ENCODE results near the gene UTP18.
"Not testable (repeated sequence)": the region's sequence is repeated elsewhere in the genome, so short reads cannot be mapped to it uniquely, and the experiment has no call there.

The UTP18 gene

GRCh38 chr17:51305182-51305581 is 44.8 kb downstream of the UTP18 start:
- no peaks in the 10 kb centered on the region for H3K4me1 ChIP-seq (ENCODE audit: insufficient read depth, insufficient read length)
- no peaks in the 10 kb centered on the region for H3K9me3 ChIP-seq (ENCODE audit: insufficient read depth, low read length)
- no peak overlapping the region for H3K4me3 ChIP-seq (ENCODE audit: insufficient read length, low read depth)
- no peak for DNase-seq (ENCODE audit: low read depth, low spot score)
- no peaks in the 10 kb centered on the region for H3K27me3 ChIP-seq (ENCODE audit: insufficient read depth, insufficient read length)
- H3K36me3 ChIP-seq (ENCODE audit: insufficient read depth, insufficient read length, low read length): peaks cover under 1% of the 10 kb centered on the region
- H3K9ac ChIP-seq (ENCODE audit: insufficient read length, low read depth): no peak overlapping the region
- TF ChIP-seq ZNF274 (IDR thresholded peaks at IDR 0.05; ENCODE audit: low read depth, low read length) (no peak), YY1 (IDR thresholded peaks at IDR 0.05; ENCODE audit: insufficient read depth, insufficient read length) (no peak), SUZ12 (IDR thresholded peaks at IDR 0.05; ENCODE audit: extremely low read depth, insufficient read depth, insufficient read length) (no peak)

- not testable (repeated sequence) for H3K4me3 ChIP-seq (ENCODE audit: insufficient read length, low read depth); H3K27me3 ChIP-seq (ENCODE audit: insufficient read depth, insufficient read length); DNase-seq (ENCODE audit: low read depth, low spot score); H3K9ac ChIP-seq (ENCODE audit: insufficient read length, low read depth); H3K36me3 ChIP-seq (ENCODE audit: insufficient read depth, insufficient read length, low read length); H3K4me1 ChIP-seq (ENCODE audit: insufficient read depth, insufficient read length)
- peaks cover 19% of the 10 kb centered on the region for H3K9me3 ChIP-seq (ENCODE audit: insufficient read depth, low read length)
Observed at GRCh38 chr17:51312003-51312402, 51.7 kb downstream of the UTP18 start.

- Histone ChIP-seq H3K4me1 (ENCODE audit: insufficient read depth, insufficient read length) (no peaks in the 10 kb centered on the region), H3K9ac (ENCODE audit: insufficient read length, low read depth) (no peak overlapping the region), H3K36me3 (ENCODE audit: insufficient read depth, insufficient read length, low read length) (no peaks in the 10 kb centered on the region), H3K27me3 (ENCODE audit: insufficient read depth, insufficient read length) (no peaks in the 10 kb centered on the region), H3K4me3 (ENCODE audit: insufficient read length, low read depth) (no peak overlapping the region), H3K9me3 (ENCODE audit: insufficient read depth, low read length) (peaks cover 52% of the 10 kb centered on the region)
- no peak for DNase-seq (ENCODE audit: low read depth, low spot score)
- TF ChIP-seq ZNF274 (IDR thresholded peaks at IDR 0.05; ENCODE audit: low read depth, low read length) (no peak), SUZ12 (IDR thresholded peaks at IDR 0.05; ENCODE audit: extremely low read depth, insufficient read depth, insufficient read length) (no peak)
Observed at GRCh38 chr17:51319186-51319585, 58.8 kb downstream of the UTP18 start.

- peak; percentile 50 for DNase-seq (ENCODE audit: low read depth, low spot score)
- no peak for TF ChIP-seq ZNF274 (IDR thresholded peaks at IDR 0.05; ENCODE audit: low read depth, low read length)
- TF ChIP-seq SUZ12 (IDR thresholded peaks at IDR 0.05; ENCODE audit: extremely low read depth, insufficient read depth, insufficient read length): no peak
- TF ChIP-seq YY1 (IDR thresholded peaks at IDR 0.05; ENCODE audit: insufficient read depth, insufficient read length): no peak
- Histone ChIP-seq H3K36me3 (ENCODE audit: insufficient read depth, insufficient read length, low read length) (no peaks in the 10 kb centered on the region), H3K27me3 (ENCODE audit: insufficient read depth, insufficient read length) (no peaks in the 10 kb centered on the region), H3K9ac (ENCODE audit: insufficient read length, low read depth) (no peak overlapping the region), H3K4me1 (ENCODE audit: insufficient read depth, insufficient read length) (no peaks in the 10 kb centered on the region), H3K9me3 (ENCODE audit: insufficient read depth, low read length) (peaks cover 27% of the 10 kb centered on the region), H3K4me3 (ENCODE audit: insufficient read length, low read depth) (no peak overlapping the region)
Observed at GRCh38 chr17:51322390-51323029, 62.2 kb downstream of the UTP18 start.

GRCh38 chr17:51325471-51325870 is 65.1 kb downstream of the UTP18 start:
- no peaks in the 10 kb centered on the region for H3K27me3 ChIP-seq (ENCODE audit: insufficient read depth, insufficient read length)
- no peaks in the 10 kb centered on the region for H3K4me1 ChIP-seq (ENCODE audit: insufficient read depth, insufficient read length)
- no peak overlapping the region for H3K4me3 ChIP-seq (ENCODE audit: insufficient read length, low read depth)
- no peak for DNase-seq (ENCODE audit: low read depth, low spot score)
- TF ChIP-seq SUZ12 (IDR thresholded peaks at IDR 0.05; ENCODE audit: extremely low read depth, insufficient read depth, insufficient read length) (no peak), ZNF274 (IDR thresholded peaks at IDR 0.05; ENCODE audit: low read depth, low read length) (no peak), YY1 (IDR thresholded peaks at IDR 0.05; ENCODE audit: insufficient read depth, insufficient read length) (no peak)
- no peaks in the 10 kb centered on the region for H3K36me3 ChIP-seq (ENCODE audit: insufficient read depth, insufficient read length, low read length)
- no peak overlapping the region for H3K9ac ChIP-seq (ENCODE audit: insufficient read length, low read depth)
- no peaks in the 10 kb centered on the region for H3K9me3 ChIP-seq (ENCODE audit: insufficient read depth, low read length)

- H3K4me1 ChIP-seq (ENCODE audit: insufficient read depth, insufficient read length); H3K4me3 ChIP-seq (ENCODE audit: insufficient read length, low read depth); H3K9ac ChIP-seq (ENCODE audit: insufficient read length, low read depth); H3K27me3 ChIP-seq (ENCODE audit: insufficient read depth, insufficient read length); H3K36me3 ChIP-seq (ENCODE audit: insufficient read depth, insufficient read length, low read length); H3K9me3 ChIP-seq (ENCODE audit: insufficient read depth, low read length): not testable (repeated sequence)
- DNase-seq (ENCODE audit: low read depth, low spot score): peak; percentile 11
Observed at GRCh38 chr17:51330861-51331503, 70.6 kb downstream of the UTP18 start.

- no peaks in the 10 kb centered on the region for H3K36me3 ChIP-seq (ENCODE audit: insufficient read depth, insufficient read length, low read length)
- TF ChIP-seq SUZ12 (IDR thresholded peaks at IDR 0.05; ENCODE audit: extremely low read depth, insufficient read depth, insufficient read length): no peak
- no peak for TF ChIP-seq ZNF274 (IDR thresholded peaks at IDR 0.05; ENCODE audit: low read depth, low read length)
- no peak for TF ChIP-seq YY1 (IDR thresholded peaks at IDR 0.05; ENCODE audit: insufficient read depth, insufficient read length)
- H3K9me3 ChIP-seq (ENCODE audit: insufficient read depth, low read length): peaks cover 10% of the 10 kb centered on the region; the same call in 1 of the 2 replicates
- no peak overlapping the region for H3K4me3 ChIP-seq (ENCODE audit: insufficient read length, low read depth)
- DNase-seq (ENCODE audit: low read depth, low spot score): no peak
- H3K4me1 ChIP-seq (ENCODE audit: insufficient read depth, insufficient read length): no peaks in the 10 kb centered on the region
- H3K27me3 ChIP-seq (ENCODE audit: insufficient read depth, insufficient read length): no peaks in the 10 kb centered on the region
- no peak overlapping the region for H3K9ac ChIP-seq (ENCODE audit: insufficient read length, low read depth)
Observed at GRCh38 chr17:51335006-51335590, 74.8 kb downstream of the UTP18 start.
